HG02759 (cell line): Measurements from ENCODE around the gene AQP5.

Experiments used
- ATAC-seq: cut with Tn5 transposase; IDR thresholded peaks from one replicate; pipeline ENCODE4 v1.9.1; 2021; ENCODE audit warnings: mild to moderate bottlenecking, moderate library complexity; ENCODE audit not compliant: unreplicated experiment

The AQP5 gene

GRCh38 chr12:49961111-49961922 is at the start of gene AQP5:
Gene AQP5, plus strand, starts transcription at chr12:49961872. Its CDS starts 146 bp downstream, at chr12:49962018.
- ATAC-seq: no peak

- no peak for ATAC-seq
These were observed 49.1 kb upstream of the AQP5 start for GRCh38 chr12:49912345-49913255.

GRCh38 chr12:49916129-49916919 is 45.3 kb upstream of the AQP5 start:
- ATAC-seq: no peak

GRCh38 chr12:49917166-49917787 is 44.4 kb upstream of the AQP5 start:
- ATAC-seq: no peak

- no peak for ATAC-seq
These were observed 43.9 kb upstream of the AQP5 start for GRCh38 chr12:49917788-49918173.

GRCh38 chr12:49920241-49920914 is 41.3 kb upstream of the AQP5 start:
- ATAC-seq: no peak

GRCh38 chr12:49920915-49921286 is 40.8 kb upstream of the AQP5 start:
- no peak for ATAC-seq

- no peak for ATAC-seq
These were observed 40.4 kb upstream of the AQP5 start for GRCh38 chr12:49921299-49921698.

- no peak for ATAC-seq
These were observed 39.7 kb upstream of the AQP5 start for GRCh38 chr12:49921936-49922335.

- ATAC-seq: no peak
These were observed 39.2 kb upstream of the AQP5 start for GRCh38 chr12:49922349-49923034.

GRCh38 chr12:49923035-49923644 is 38.5 kb upstream of the AQP5 start:
- ATAC-seq: no peak

- no peak for ATAC-seq
These were observed 37.7 kb upstream of the AQP5 start for GRCh38 chr12:49923880-49924556.

- no peak for ATAC-seq
These were observed 36.9 kb upstream of the AQP5 start for GRCh38 chr12:49924628-49925246.

- no peak for ATAC-seq
These were observed 36.1 kb upstream of the AQP5 start for GRCh38 chr12:49925433-49926204.

- no peak for ATAC-seq
These were observed 33.2 kb upstream of the AQP5 start for GRCh38 chr12:49928471-49928870.

- ATAC-seq: no peak
These were observed 32.1 kb upstream of the AQP5 start for GRCh38 chr12:49929581-49929980.

GRCh38 chr12:49930515-49931288 is 31.0 kb upstream of the AQP5 start:
- ATAC-seq: no peak
